HUDEP-2 (cell line): ENCODE measurements around the gene VMP1.
"Not testable (repeated sequence)": the region's sequence is repeated elsewhere in the genome, so short reads cannot be mapped to it uniquely, and the experiment has no call there.

Source experiments
- DNase-seq, 76 experiments: peaks; one replicate each; lab custom pipeline; 2025; ENCODE audit not compliant: unreplicated experiment in 76 of 76; lab: John Stamatoyannopoulos, UW

Gene VMP1

GRCh38 chr17:59802160-59802559, 94.7 kb downstream of the VMP1 start:
- no peak for DNase-seq

- peak in 3 of 76 experiments; percentile 1 to 43 (median 23) for DNase-seq
Measured at GRCh38 chr17:59804901-59805465, 97.5 kb downstream of the VMP1 start.

- DNase-seq = not testable (repeated sequence)
Measured at GRCh38 chr17:59806322-59806721, 98.9 kb downstream of the VMP1 start.

- no peak for DNase-seq
Measured at GRCh38 chr17:59807892-59808509, 100.5 kb downstream of the VMP1 start.

GRCh38 chr17:59810894-59811153, 103.4 kb downstream of the VMP1 start:
- DNase-seq = no peak

- DNase-seq = no peak
Measured at GRCh38 chr17:59811209-59811608, 103.8 kb downstream of the VMP1 start.

GRCh38 chr17:59812139-59812538, 104.7 kb downstream of the VMP1 start:
- DNase-seq = no peak

GRCh38 chr17:59814276-59814675, 106.8 kb downstream of the VMP1 start:
- DNase-seq = no peak

GRCh38 chr17:59814685-59815084, 107.2 kb downstream of the VMP1 start:
- no peak for DNase-seq

- no peak for DNase-seq
Measured at GRCh38 chr17:59815965-59816364, 108.5 kb downstream of the VMP1 start.

- peak in 1 of 76 experiments; percentile 15 for DNase-seq
Measured at GRCh38 chr17:59825533-59826322, 118.3 kb downstream of the VMP1 start.

GRCh38 chr17:59826706-59827453, 119.4 kb downstream of the VMP1 start:
- no peak for DNase-seq

GRCh38 chr17:59827721-59828477, 120.4 kb downstream of the VMP1 start:
- DNase-seq = peak in 1 of 76 experiments; percentile 8

GRCh38 chr17:59828478-59828760, 121.0 kb downstream of the VMP1 start:
- DNase-seq = no peak

- not testable (repeated sequence) for DNase-seq
Measured at GRCh38 chr17:59828819-59829216, 121.4 kb downstream of the VMP1 start.

- DNase-seq = peak in 44 of 76 experiments; percentile 5 to 95 (median 72)
Measured at GRCh38 chr17:59829217-59830006, 122.0 kb downstream of the VMP1 start.

- DNase-seq = peak in 7 of 76 experiments; percentile 9 to 55 (median 23)
Measured at GRCh38 chr17:59830007-59830630, 122.7 kb downstream of the VMP1 start.

- no peak for DNase-seq
Measured at GRCh38 chr17:59830846-59831486, 123.5 kb downstream of the VMP1 start.

- DNase-seq = no peak
Measured at GRCh38 chr17:59832883-59833379, 125.5 kb downstream of the VMP1 start.
